CD14-positive monocyte (primary cell): ENCODE measurements around the gene GRIN3A. TPM values are rescaled to one million over a fixed set of nuclear protein-coding genes. Genes with fewer than 3 reads are reported as not detected.
A peak's percentile ranks its signal among the peaks of the same experiment; 100 is the strongest.

Experiments
- DNase-seq, 3 donors: peaks; one replicate each; pipeline ENCODE4 v3.0.0-alpha.2; 2011 to 2022
- H2AFZ ChIP-seq: 2 replicates; pipeline ENCODE4 v1.6.0; 2012; ENCODE audit warnings: mild to moderate bottlenecking, low read depth, low read length, inconsistent platforms; ENCODE audit not compliant: insufficient read depth, poor library complexity, severe bottlenecking
- H3K27ac ChIP-seq, 2 donors: 1 replicate in 1 of 2; 2 replicates in 1 of 2; pipeline ENCODE4 v1.5.1; 2012 to 2013; ENCODE audit warnings: low read length in 2 of 2, control low read depth in 1 of 2, inconsistent platforms in 1 of 2, low read depth in 1 of 2, mild to moderate bottlenecking in 1 of 2
- H3K27me3 ChIP-seq, 2 donors: one replicate each; pipeline versions ENCODE4 v1.6.0 to v1.6.1; 2011 to 2013; ENCODE audit warnings: low read length in 2 of 2; ENCODE audit not compliant: control insufficient read depth in 2 of 2, insufficient read depth in 2 of 2
- H3K36me3 ChIP-seq, 2 donors: replicated peaks in 1 of 2; 1 replicate in 1 of 2; 2 replicates in 1 of 2; pipeline versions ENCODE4 v1.5.1 to v1.6.1; 2012 to 2013; ENCODE audit warnings: low read length in 2 of 2, control low read depth in 1 of 2, inconsistent platforms in 1 of 2, mild to moderate bottlenecking in 1 of 2; ENCODE audit not compliant: insufficient read depth in 2 of 2, control insufficient read depth in 1 of 2
- H3K4me1 ChIP-seq, 2 donors: 1 replicate in 1 of 2; 2 replicates in 1 of 2; pipeline versions ENCODE4 v1.5.1 to v1.6.1; 2012 to 2013; ENCODE audit warnings: low read length in 2 of 2, control low read depth in 1 of 2, inconsistent platforms in 1 of 2, mild to moderate bottlenecking in 1 of 2, moderate library complexity in 1 of 2; ENCODE audit not compliant: insufficient read depth in 2 of 2, control insufficient read depth in 1 of 2
- H3K4me2 ChIP-seq: replicated peaks from 2 replicates; pipeline ENCODE3; 2012; ENCODE audit warnings: low read length, moderate library complexity, mild to moderate bottlenecking; ENCODE audit not compliant: poor library complexity, severe bottlenecking; ENCODE audit errors: extremely low read depth
- H3K4me3 ChIP-seq, 3 experiments: fragments of 200-600 bp in 1 of 3; sonication (generic) in 1 of 3; replicated peaks in 1 of 3; 1 replicate in 2 of 3; 2 replicates in 1 of 3; pipeline ENCODE4 v1.5.1; 2011 to 2013; ENCODE audit warnings: low read length in 3 of 3, mild to moderate bottlenecking in 3 of 3, control low read depth in 2 of 3, low read depth in 2 of 3, inconsistent platforms in 1 of 3, moderate library complexity in 1 of 3
- H3K79me2 ChIP-seq: 2 replicates; pipeline ENCODE4 v1.6.0; 2012; ENCODE audit warnings: mild to moderate bottlenecking, control low read depth, inconsistent platforms, low read length, moderate library complexity; ENCODE audit not compliant: insufficient read depth
- H3K9ac ChIP-seq: 2 replicates; pipeline ENCODE4 v1.6.0; 2017; ENCODE audit warnings: low read length, mild to moderate bottlenecking; ENCODE audit not compliant: insufficient read depth, poor library complexity, severe bottlenecking
- H3K9me3 ChIP-seq, 2 donors: replicated peaks in 1 of 2; 1 replicate in 1 of 2; 2 replicates in 1 of 2; pipeline versions ENCODE4 v1.5.1 to v1.6.1; 2012 to 2013; ENCODE audit warnings: low read length in 2 of 2, control low read depth in 1 of 2; ENCODE audit not compliant: control insufficient read depth in 1 of 2, insufficient read depth in 1 of 2
- H4K20me1 ChIP-seq: 2 replicates; pipeline ENCODE4 v1.6.0; 2012; ENCODE audit warnings: mild to moderate bottlenecking, low read length, control low read depth, moderate library complexity; ENCODE audit not compliant: insufficient read depth
- H3K27ac Mint-ChIP-seq, 7 donors: one replicate each; pipeline ENCODE4 v1.8.0; 2020; ENCODE audit warnings: mild to moderate bottlenecking in 7 of 7, mixed read lengths in 7 of 7, moderate library complexity in 6 of 7, inconsistent platforms in 2 of 7
- H3K27me3 Mint-ChIP-seq, 3 donors: one replicate each; pipeline ENCODE4 v1.8.0; 2021 to 2022; ENCODE audit warnings: low read depth in 3 of 3, mild to moderate bottlenecking in 3 of 3, mixed read lengths in 3 of 3, moderate library complexity in 3 of 3, inconsistent platforms in 1 of 3
- H3K36me3 Mint-ChIP-seq, 2 donors: one replicate each; pipeline ENCODE4 v1.8.0; 2020; ENCODE audit warnings: mixed read lengths in 2 of 2, inconsistent platforms in 1 of 2, mild to moderate bottlenecking in 1 of 2
- H3K4me1 Mint-ChIP-seq: one replicate; pipeline ENCODE4 v1.8.0; 2020; ENCODE audit warnings: mild to moderate bottlenecking, mixed read lengths
- H3K4me3 Mint-ChIP-seq, 2 donors: one replicate each; pipeline ENCODE4 v1.8.0; 2020; ENCODE audit warnings: mild to moderate bottlenecking in 2 of 2, mixed read lengths in 2 of 2, moderate library complexity in 1 of 2
- H3K9me3 Mint-ChIP-seq, 7 donors: one replicate each; pipeline ENCODE4 v1.8.0; 2020 to 2022; ENCODE audit warnings: mixed read lengths in 7 of 7, mild to moderate bottlenecking in 6 of 7, moderate library complexity in 6 of 7, inconsistent platforms in 2 of 7
- CTCF ChIP-seq: fragments of 200-600 bp; IDR thresholded peaks from one replicate; pipeline ENCODE4 v1.8.0; 2022; ENCODE audit warnings: antibody characterized with exemption, mild to moderate bottlenecking
- WGBS: methylation state at CpG from one replicate; pipeline ENCODE4 v1.1.5; 2013; ENCODE audit warnings: missing lambda C conversion rate; ENCODE audit not compliant: insufficient coverage; 5-methylcytosine and 5-hydroxymethylcytosine counted together
- intact Hi-C, 2 donors: fragments of 100-400 bp; cut with micrococcal nuclease; formaldehyde crosslinking; loops; one replicate each; pipeline versions ENCODE4 v1.15.0 to v1.15.1; 2023
- polyA plus RNA-seq, 3 donors: library from polyadenylated mRNA; depleted of rRNA in 1 of 3; unstranded in 2 of 3; stranded (reverse) in 1 of 3; fragments of 300-500 nt in 2 of 3; fragments of >200 nt in 1 of 3; fragmentation: Illumina TruSeq in 2 of 3; gene quantifications; 1 replicate in 2 of 3; 2 replicates in 1 of 3; pipeline ENCODE4 v1.2.3, GENCODE V29; 2012 to 2021

The GRIN3A gene
- polyA plus RNA-seq, 3 donors: 0.11 to 0.39 (median 0.16) TPM

DNA sequence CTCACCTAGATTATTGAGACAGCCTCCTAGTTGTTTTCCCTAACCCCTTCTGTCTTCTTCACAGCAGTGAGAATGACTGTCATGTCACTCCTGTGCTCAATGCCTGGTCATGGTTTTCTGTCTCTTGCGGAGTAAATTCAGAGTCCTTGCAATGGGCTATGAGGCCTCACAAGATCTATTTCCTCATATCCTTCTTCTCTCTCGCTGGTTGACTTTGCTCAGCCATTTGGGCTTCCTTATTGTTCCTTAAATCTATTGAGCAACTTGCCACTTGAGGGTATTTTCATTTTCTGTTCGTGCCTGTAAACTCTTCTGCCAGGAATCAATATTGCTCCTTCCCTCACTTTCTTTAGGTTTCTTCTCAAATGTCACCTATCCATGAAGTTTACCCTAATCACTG lies 152.7 kb downstream of the GRIN3A start:
- Histone ChIP-seq H3K9ac (no peak overlapping the region), H3K4me2 (peak overlapping the region; percentile 73), H3K4me1 (peaks cover 24 to 39% of the 10 kb centered on the region in 2 donors), H4K20me1 (no peaks in the 10 kb centered on the region), H3K79me2 (no peaks in the 10 kb centered on the region), H3K36me3 (no peaks in the 10 kb centered on the region), H3K27me3 (no peaks in the 10 kb centered on the region), H3K4me3 (peak overlapping the region; percentile 39 to 71 (median 70)), H3K9me3 (no peaks in the 10 kb centered on the region), H2AFZ (peak overlapping the region; percentile 69), H3K27ac (peak overlapping the region; percentile 35 to 90)
- H3K4me3 Mint-ChIP-seq: peak overlapping the region; percentile 58 to 84
- intact Hi-C loops: no loop called here
- WGBS: 0% methylated on average over 2 of the region's 3 CpGs
- TF ChIP-seq CTCF: no peak
- peaks cover 5 to 7% of the 10 kb centered on the region in 2 donors for H3K36me3 Mint-ChIP-seq
- peak; percentile 84 to 92 (median 90) for DNase-seq
- H3K4me1 Mint-ChIP-seq: peaks cover 35% of the 10 kb centered on the region
- peaks cover 0 to 3% (median 0%) of the 10 kb centered on the region in 3 donors for H3K27me3 Mint-ChIP-seq
- peaks cover 0 to 9% (median 0%) of the 10 kb centered on the region in 7 donors for H3K9me3 Mint-ChIP-seq
- H3K27ac Mint-ChIP-seq: peak overlapping the region; percentile 91 to 98 (median 95)

DNA sequence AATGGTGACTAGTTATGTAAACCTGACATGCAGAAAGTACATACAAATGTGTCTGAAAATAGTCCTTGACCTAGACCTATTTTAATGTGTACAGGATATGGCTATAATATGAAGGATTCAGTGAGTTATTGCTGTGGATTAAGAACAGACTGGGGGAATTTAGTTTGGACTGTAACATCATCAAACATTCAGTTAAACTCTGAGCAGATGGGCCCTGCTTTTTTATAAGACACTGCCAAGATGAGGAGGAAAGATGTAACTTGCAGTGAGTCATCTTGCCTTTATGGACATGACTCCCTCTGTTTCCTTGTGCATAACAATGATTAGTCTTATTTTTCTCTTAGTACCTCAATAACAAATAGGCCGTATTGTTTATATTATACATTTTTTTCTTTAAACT lies 155.9 kb downstream of the GRIN3A start:
- Histone ChIP-seq H3K4me1 (peaks cover 51 to 66% of the 10 kb centered on the region in 2 donors), H3K27ac (no peak overlapping the region), H3K4me2 (no peak overlapping the region), H3K9me3 (no peaks in the 10 kb centered on the region), H4K20me1 (no peaks in the 10 kb centered on the region), H3K4me3 (no peak overlapping the region), H3K36me3 (no peaks in the 10 kb centered on the region), H3K79me2 (no peaks in the 10 kb centered on the region), H3K9ac (no peak overlapping the region), H3K27me3 (no peaks in the 10 kb centered on the region), H2AFZ (no peak overlapping the region)
- peaks cover 0 to 9% (median 0%) of the 10 kb centered on the region in 7 donors for H3K9me3 Mint-ChIP-seq
- DNase-seq: peak in 1 of 3 donors; percentile 9
- H3K27me3 Mint-ChIP-seq: peaks cover 0 to 3% (median 0%) of the 10 kb centered on the region in 3 donors
- H3K4me3 Mint-ChIP-seq: no peak overlapping the region
- peaks cover 67% of the 10 kb centered on the region for H3K4me1 Mint-ChIP-seq
- no peak overlapping the region for H3K27ac Mint-ChIP-seq
- intact Hi-C loops: no loop called here
- no peak for TF ChIP-seq CTCF
- WGBS: no CpG with 5 or more reads among the region's 1 CpG
- H3K36me3 Mint-ChIP-seq: peaks cover 5 to 7% of the 10 kb centered on the region in 2 donors
